Kidney epithelial cell (primary cell): Measurements from ENCODE around the gene SPOPL. TPM values are rescaled to one million over a fixed set of nuclear protein-coding genes. Genes with fewer than 3 reads are reported as not detected.

Experiments used
- DNase-seq: peaks from one replicate; pipeline ENCODE4 v3.0.0-alpha.2; 2010; ENCODE audit warnings: low read depth
- H3K27me3 ChIP-seq: 2 replicates; pipeline ENCODE4 v1.6.0; 2011; ENCODE audit warnings: low read length; ENCODE audit not compliant: control insufficient read depth, insufficient read depth
- H3K36me3 ChIP-seq: 2 replicates; pipeline ENCODE4 v1.5.1; 2011; ENCODE audit warnings: low read length; ENCODE audit not compliant: control insufficient read depth, insufficient read depth
- H3K4me3 ChIP-seq: 2 replicates; pipeline ENCODE4 v1.5.1; 2011; ENCODE audit warnings: low read depth, mild to moderate bottlenecking, control low read depth, low read length
- CTCF ChIP-seq: IDR thresholded peaks from 2 replicates; pipeline ENCODE4 v1.5.1; 2011; ENCODE audit warnings: mild to moderate bottlenecking, moderate library complexity, low read length, control low read depth, inconsistent platforms; ENCODE audit not compliant: insufficient read depth, poor library complexity, severe bottlenecking
- total RNA-seq: library from RNA; depleted of rRNA; stranded (reverse); fragments of >200 nt; gene quantifications from 2 replicates; pipeline ENCODE4 v1.2.3, GENCODE V29; 2015

Gene SPOPL
- total RNA-seq, 1 donor from 2014 or later, result 19.3 TPM

- no peak for TF ChIP-seq CTCF
- Histone ChIP-seq H3K27me3 (no peaks in the 10 kb centered on the region), H3K36me3 (no peaks in the 10 kb centered on the region)
Measured at GRCh38 chr2:138621139-138621538, 119.6 kb downstream of the SPOPL start.

GRCh38 chr2:138622613-138623012, 121.0 kb downstream of the SPOPL start:
- Histone ChIP-seq H3K4me3 (no peak overlapping the region), H3K27me3 (no peaks in the 10 kb centered on the region), H3K36me3 (no peaks in the 10 kb centered on the region)
- no peak for DNase-seq
- TF ChIP-seq CTCF, result no peak

More at GRCh38 chr2:138621139-138621538, 119.6 kb downstream of the SPOPL start:
- no peak overlapping the region for H3K4me3 ChIP-seq
- no peak for DNase-seq
